HepG2 (cell line): ENCODE results near the gene GSDME. TPM values are rescaled to one million over a fixed set of nuclear protein-coding genes. Genes with fewer than 3 reads are reported as not detected.

Experiments used
- FOXP1 ChIP-seq, 2 experiments: fragments of 450-650 bp in 1 of 2; IDR thresholded peaks; 2 replicates each; pipeline ENCODE4 v1.6.1; 2017 to 2018; ENCODE audit warnings: antibody characterized with exemption in 1 of 2
- HIVEP1 ChIP-seq: sonication (generic); formaldehyde crosslinking; IDR thresholded peaks from 2 replicates; pipeline ENCODE4 v1.4.0; 2020; ENCODE audit warnings: mild to moderate bottlenecking, missing genetic modification reagents
- HMG20A ChIP-seq: IDR thresholded peaks from 2 replicates; pipeline ENCODE4 v1.6.1; 2016; ENCODE audit warnings: borderline replicate concordance
- KAT7 ChIP-seq: IDR thresholded peaks from 2 replicates; pipeline ENCODE4 v1.6.1; 2018; ENCODE audit warnings: borderline replicate concordance, missing compliant biosample characterization
- MEIS1 ChIP-seq: sonication (generic); formaldehyde crosslinking; IDR thresholded peaks from 2 replicates; pipeline ENCODE4 v1.9.0; 2021; ENCODE audit warnings: mild to moderate bottlenecking, missing genetic modification reagents, moderate library complexity, borderline replicate concordance
- MTF2 ChIP-seq: sonication (generic); formaldehyde crosslinking; IDR thresholded peaks from 2 replicates; pipeline ENCODE4 v1.5.0; 2020; ENCODE audit warnings: missing genetic modification reagents, borderline replicate concordance
- NFRKB ChIP-seq: fragments of 450-650 bp; IDR thresholded peaks from 2 replicates; pipeline ENCODE4 v1.6.1; 2017
- NR2F6 ChIP-seq, 2 experiments: IDR thresholded peaks; 2 replicates each; pipeline ENCODE4 v1.6.1; 2016; ENCODE audit warnings: antibody characterized with exemption in 1 of 2, mild to moderate bottlenecking in 1 of 2
- RBFOX2 ChIP-seq: fragments of 200-400 bp; formaldehyde crosslinking; IDR thresholded peaks from 2 replicates; pipeline ENCODE4 v1.6.1; 2017; ENCODE audit warnings: low read depth, mild to moderate bottlenecking, low read length
- RFX1 ChIP-seq: fragments of 450-650 bp; IDR thresholded peaks from 2 replicates; pipeline ENCODE4 v1.6.1; 2017
- RFX3 ChIP-seq: IDR thresholded peaks from 2 replicates; pipeline ENCODE4 v1.6.1; 2016; ENCODE audit warnings: missing biosample characterization, missing genetic modification reagents
- TEAD2 ChIP-seq: sonication (generic); formaldehyde crosslinking; IDR thresholded peaks from 2 replicates; pipeline ENCODE4 v1.9.0; 2021; ENCODE audit warnings: missing genetic modification reagents
- ZBTB38 ChIP-seq: sonication (generic); formaldehyde crosslinking; IDR thresholded peaks from 2 replicates; pipeline ENCODE4 v1.5.1; 2020; ENCODE audit warnings: mild to moderate bottlenecking, missing genetic modification reagents
- ZBTB7A ChIP-seq: sonication (generic); formaldehyde crosslinking; IDR thresholded peaks from 2 replicates; pipeline ENCODE4 v1.8.0; 2022; ENCODE audit warnings: mild to moderate bottlenecking, missing genetic modification reagents
- ZFP90 ChIP-seq: sonication (generic); formaldehyde crosslinking; IDR thresholded peaks from 2 replicates; pipeline ENCODE4 v1.8.0; 2022; ENCODE audit warnings: missing genetic modification reagents, mild to moderate bottlenecking, inconsistent platforms, borderline replicate concordance
- ZNF225 ChIP-seq: sonication (generic); formaldehyde crosslinking; IDR thresholded peaks from 2 replicates; pipeline ENCODE4 v1.4.0; 2020; ENCODE audit warnings: mild to moderate bottlenecking, missing genetic modification reagents
- ZNF235 ChIP-seq: sonication (generic); formaldehyde crosslinking; IDR thresholded peaks from 2 replicates; pipeline ENCODE4 v1.8.1; 2023; ENCODE audit warnings: mild to moderate bottlenecking, missing genetic modification reagents, borderline replicate concordance
- ZNF3 ChIP-seq: IDR thresholded peaks from 2 replicates; pipeline ENCODE4 v1.7.0; 2017; ENCODE audit warnings: inconsistent platforms
- ZNF33B ChIP-seq: sonication (generic); formaldehyde crosslinking; IDR thresholded peaks from 2 replicates; pipeline ENCODE4 v1.5.1; 2020; ENCODE audit warnings: mild to moderate bottlenecking, missing genetic modification reagents
- ZNF350 ChIP-seq: sonication (generic); formaldehyde crosslinking; IDR thresholded peaks from 2 replicates; pipeline ENCODE4 v1.4.0; 2020; ENCODE audit warnings: mild to moderate bottlenecking, low read depth, missing genetic modification reagents, borderline replicate concordance
- ZNF550 ChIP-seq: sonication (generic); formaldehyde crosslinking; IDR thresholded peaks from 2 replicates; pipeline ENCODE4 v1.4.0; 2020; ENCODE audit warnings: mild to moderate bottlenecking, missing genetic modification reagents, borderline replicate concordance
- polyA plus RNA-seq, 8 experiments: library from polyadenylated mRNA; depleted of rRNA in 3 of 8; stranded (reverse) in 7 of 8; unstranded in 1 of 8; fragments of >200 nt; fragmentation: Illumina TruSeq in 4 of 8; extraction: Trizol in 4 of 8; gene quantifications; 2 replicates each; pipeline versions ENCODE4 v1.2.1 to v1.2.3, GENCODE V29; 2011 to 2016; ENCODE audit warnings: low read depth in 4 of 8, missing spikeins in 1 of 8, mixed read lengths in 1 of 8; ENCODE audit not compliant: insufficient read depth in 1 of 8
- total RNA-seq, 5 experiments: library from RNA; depleted of rRNA; stranded (reverse); fragments of >200 nt; fragmentation: Illumina TruSeq; extraction: Trizol; gene quantifications; 2 replicates each; pipeline ENCODE4 v1.2.3, GENCODE V29; 2016; ENCODE audit warnings: low read depth in 1 of 5
- TF ChIP-seq, protein P1 (sequence below): sonication (generic); formaldehyde crosslinking; IDR thresholded peaks from 2 replicates; pipeline ENCODE4 v1.8.1; 2023; ENCODE audit warnings: mild to moderate bottlenecking, moderate library complexity, missing genetic modification reagents
- TF ChIP-seq, protein P2 (sequence below): sonication (generic); formaldehyde crosslinking; IDR thresholded peaks from 2 replicates; pipeline ENCODE4 v1.5.1; 2020; ENCODE audit warnings: mild to moderate bottlenecking, missing genetic modification reagents, borderline replicate concordance
- TF ChIP-seq, protein P3 (sequence below): sonication (generic); formaldehyde crosslinking; IDR thresholded peaks from 2 replicates; pipeline ENCODE4 v1.5.1; 2020; ENCODE audit warnings: mild to moderate bottlenecking, missing genetic modification reagents
- TF ChIP-seq, protein P4 (sequence below): sonication (generic); formaldehyde crosslinking; IDR thresholded peaks from 2 replicates; pipeline ENCODE4 v1.5.0; 2020; ENCODE audit warnings: missing genetic modification reagents, mild to moderate bottlenecking, borderline replicate concordance

Gene GSDME
- total and polyA plus RNA-seq, 2 of the 13 experiments (the other 11 are each of a cell fraction or from before 2014, with no cell fraction given), result 19.2 to 28.2 TPM

DNA sequence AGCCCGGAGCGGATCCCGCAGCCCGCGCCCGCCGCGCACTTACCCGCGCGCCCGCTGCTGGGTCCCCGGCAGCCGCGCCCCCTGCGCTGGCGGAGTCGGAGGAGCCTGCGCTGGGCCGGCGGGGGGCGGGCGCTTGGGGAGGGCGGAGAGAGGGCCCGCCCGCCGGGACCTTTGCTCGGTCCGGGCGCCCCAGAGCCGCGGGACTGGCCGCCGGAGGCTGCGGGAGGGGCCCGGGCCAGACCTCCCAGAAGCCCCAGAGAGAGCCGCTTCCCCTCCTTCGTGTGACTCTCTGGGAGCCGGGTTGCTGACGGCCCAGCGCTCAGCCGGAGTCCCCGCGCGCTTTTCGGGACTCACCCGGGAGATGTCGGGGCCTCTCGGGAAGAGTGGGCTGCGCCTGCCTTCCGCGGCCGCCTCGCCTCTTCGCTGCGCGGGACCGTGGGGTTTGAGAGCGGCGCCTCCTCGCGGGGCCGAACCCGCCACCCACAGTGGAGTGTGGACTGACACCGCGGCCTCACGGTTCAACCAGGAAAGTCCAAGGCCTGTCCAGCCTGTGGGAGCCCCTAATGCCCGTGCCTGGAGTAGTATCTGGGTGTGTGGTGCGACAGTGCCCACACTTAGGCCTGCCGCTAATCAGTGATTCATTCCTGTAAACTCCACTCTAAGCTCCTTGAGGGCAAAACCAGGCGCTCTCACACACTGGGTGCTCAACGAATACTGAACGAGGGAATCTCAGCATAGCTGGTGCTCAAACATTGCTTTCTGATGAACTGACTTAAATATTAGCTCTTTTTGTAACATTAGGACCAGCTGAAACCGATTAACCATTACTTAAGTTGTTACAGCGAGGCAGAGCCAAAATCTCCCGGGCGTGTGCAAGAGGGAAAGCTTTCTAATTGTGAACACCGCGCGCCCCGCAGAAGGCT, at the start of gene GSDME (continued):
- TF ChIP-seq, protein P1, sequence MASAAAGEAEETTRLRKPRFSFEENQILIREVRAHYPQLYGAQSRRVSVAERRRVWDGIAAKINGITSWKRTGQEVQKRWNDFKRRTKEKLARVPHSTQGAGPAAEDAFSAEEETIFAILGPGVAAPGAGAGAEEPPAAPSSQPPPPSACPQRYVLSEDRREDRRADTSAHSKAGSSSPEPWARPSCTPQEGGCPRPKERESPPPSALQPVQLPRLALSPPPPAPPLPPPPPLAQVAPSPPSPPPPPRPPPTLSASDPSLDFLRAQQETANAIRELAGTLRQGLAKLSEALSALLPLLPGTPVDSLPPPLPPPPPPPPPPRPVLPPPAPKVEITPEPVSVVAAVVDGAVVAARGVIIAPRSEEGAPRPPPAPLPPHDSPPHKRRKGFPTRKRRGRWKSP (CRISPR knock-in tag), result 0 out of 2 replicates have a peak, but pooled peaks have one; percentile 24
- no peak for TF ChIP-seq FOXP1 (IDR thresholded peaks at IDR 0.05)
- TF ChIP-seq FOXP1 (CRISPR knock-in tag; IDR thresholded peaks at IDR 0.05), result no peak
- no peak for TF ChIP-seq KAT7
- TF ChIP-seq HMG20A (CRISPR knock-in tag), result no peak
- TF ChIP-seq ZNF550 (CRISPR knock-in tag), result no peak
- TF ChIP-seq ZNF3 (CRISPR knock-in tag), result no peak
- peak; percentile 85; the same call in 1 of the 2 replicates for TF ChIP-seq ZNF225
- no peak for TF ChIP-seq TEAD2 (CRISPR knock-in tag)
- no peak for TF ChIP-seq NR2F6 (IDR thresholded peaks at IDR 0.05)
- no peak for TF ChIP-seq NR2F6 (CRISPR knock-in tag; IDR thresholded peaks at IDR 0.05)
- TF ChIP-seq, protein P2, sequence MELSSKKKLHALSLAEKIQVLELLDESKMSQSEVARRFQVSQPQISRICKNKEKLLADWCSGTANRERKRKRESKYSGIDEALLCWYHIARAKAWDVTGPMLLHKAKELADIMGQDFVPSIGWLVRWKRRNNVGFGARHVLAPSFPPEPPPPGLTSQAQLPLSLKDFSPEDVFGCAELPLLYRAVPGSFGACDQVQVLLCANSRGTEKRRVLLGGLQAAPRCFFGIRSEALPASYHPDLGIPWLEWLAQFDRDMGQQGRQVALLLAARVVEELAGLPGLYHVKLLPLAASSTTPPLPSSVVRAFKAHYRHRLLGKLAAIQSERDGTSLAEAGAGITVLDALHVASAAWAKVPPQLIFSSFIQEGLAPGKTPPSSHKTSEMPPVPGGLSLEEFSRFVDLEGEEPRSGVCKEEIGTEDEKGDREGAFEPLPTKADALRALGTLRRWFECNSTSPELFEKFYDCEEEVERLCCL (CRISPR knock-in tag), result no peak
- no peak for TF ChIP-seq ZNF33B
- no peak for TF ChIP-seq ZBTB38 (CRISPR knock-in tag)
- TF ChIP-seq ZFP90 (CRISPR knock-in tag), result no peak
- no peak for TF ChIP-seq RFX3 (CRISPR knock-in tag)
- no peak for TF ChIP-seq NFRKB
- no peak for TF ChIP-seq RFX1
- TF ChIP-seq, protein P3, sequence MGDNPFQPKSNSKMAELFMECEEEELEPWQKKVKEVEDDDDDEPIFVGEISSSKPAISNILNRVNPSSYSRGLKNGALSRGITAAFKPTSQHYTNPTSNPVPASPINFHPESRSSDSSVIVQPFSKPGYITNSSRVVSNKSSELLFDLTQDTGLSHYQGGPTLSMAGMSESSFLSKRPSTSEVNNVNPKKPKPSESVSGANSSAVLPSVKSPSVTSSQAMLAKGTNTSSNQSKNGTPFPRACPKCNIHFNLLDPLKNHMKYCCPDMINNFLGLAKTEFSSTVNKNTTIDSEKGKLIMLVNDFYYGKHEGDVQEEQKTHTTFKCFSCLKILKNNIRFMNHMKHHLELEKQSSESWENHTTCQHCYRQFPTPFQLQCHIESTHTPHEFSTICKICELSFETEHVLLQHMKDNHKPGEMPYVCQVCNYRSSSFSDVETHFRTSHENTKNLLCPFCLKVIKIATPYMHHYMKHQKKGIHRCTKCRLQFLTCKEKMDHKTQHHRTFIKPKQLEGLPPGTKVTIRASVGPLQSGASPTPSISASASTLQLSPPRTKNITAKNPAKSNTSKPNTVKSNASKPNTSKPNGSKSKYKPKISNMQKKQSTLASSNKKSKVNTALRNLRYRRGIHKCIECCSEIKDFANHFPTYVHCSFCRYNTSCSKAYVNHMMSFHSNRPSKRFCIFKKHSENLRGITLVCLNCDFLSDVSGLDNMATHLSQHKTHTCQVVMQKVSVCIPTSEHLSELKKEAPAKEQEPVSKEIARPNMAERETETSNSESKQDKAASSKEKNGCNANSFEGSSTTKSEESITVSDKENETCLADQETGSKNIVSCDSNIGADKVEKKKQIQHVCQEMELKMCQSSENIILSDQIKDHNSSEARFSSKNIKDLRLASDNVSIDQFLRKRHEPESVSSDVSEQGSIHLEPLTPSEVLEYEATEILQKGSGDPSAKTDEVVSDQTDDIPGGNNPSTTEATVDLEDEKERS (CRISPR knock-in tag), result no peak
- no peak; the same call in 1 of the 2 replicates for TF ChIP-seq ZNF350
- TF ChIP-seq ZNF235 (CRISPR knock-in tag), result no peak
- 0 out of 2 replicates have a peak, but pooled peaks have one; percentile 19 for TF ChIP-seq MEIS1
- peak; percentile 85 for TF ChIP-seq RBFOX2
- no peak for TF ChIP-seq HIVEP1 (CRISPR knock-in tag)
- TF ChIP-seq ZBTB7A (CRISPR knock-in tag), result no peak
- TF ChIP-seq MTF2, result no peak
- TF ChIP-seq, protein P4, sequence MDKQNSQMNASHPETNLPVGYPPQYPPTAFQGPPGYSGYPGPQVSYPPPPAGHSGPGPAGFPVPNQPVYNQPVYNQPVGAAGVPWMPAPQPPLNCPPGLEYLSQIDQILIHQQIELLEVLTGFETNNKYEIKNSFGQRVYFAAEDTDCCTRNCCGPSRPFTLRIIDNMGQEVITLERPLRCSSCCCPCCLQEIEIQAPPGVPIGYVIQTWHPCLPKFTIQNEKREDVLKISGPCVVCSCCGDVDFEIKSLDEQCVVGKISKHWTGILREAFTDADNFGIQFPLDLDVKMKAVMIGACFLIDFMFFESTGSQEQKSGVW, result no peak
